Measurements from ENCODE around the gene XPO6.

The XPO6 gene

DNA sequence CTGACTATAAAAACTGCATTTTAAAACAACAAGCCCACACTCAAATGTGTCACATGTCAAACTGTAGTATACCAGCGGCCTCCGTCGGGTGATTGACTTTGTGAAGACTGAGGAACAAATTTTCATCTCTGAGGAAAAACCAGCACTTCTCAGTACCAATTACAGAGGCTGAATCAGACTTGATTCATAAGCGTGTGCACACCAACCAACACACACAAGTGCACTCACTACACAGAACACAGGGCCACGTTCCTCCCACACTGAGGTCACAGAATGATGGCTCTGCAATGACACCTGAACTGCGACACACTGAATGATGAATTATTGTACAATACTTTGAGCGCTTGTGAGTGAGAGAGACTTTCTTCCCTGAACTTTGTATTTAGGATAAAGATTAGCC is 29.6 kb downstream of the XPO6 start:
- no peak for DNase-seq

DNA sequence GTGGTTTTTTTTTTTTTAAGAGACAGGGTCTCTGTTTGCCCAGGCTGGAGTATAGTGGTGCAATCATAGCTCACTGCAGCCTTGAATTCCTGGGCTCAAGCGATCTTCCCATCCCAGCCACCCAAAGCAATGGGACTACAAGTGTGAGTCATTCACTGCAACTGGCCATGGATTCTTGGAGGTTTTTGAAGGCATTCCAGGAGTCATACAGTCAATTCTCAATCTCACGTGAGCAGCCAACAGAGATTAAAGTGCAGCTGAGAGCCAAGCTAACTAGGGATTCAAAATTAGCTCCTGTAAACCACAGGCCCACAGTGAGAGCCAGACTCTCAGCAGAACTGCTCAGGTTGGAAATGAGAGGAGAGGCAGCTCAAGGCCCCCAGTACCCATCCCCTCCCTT is 30.2 kb downstream of the XPO6 start:
- peak; percentile 29 for DNase-seq

DNA sequence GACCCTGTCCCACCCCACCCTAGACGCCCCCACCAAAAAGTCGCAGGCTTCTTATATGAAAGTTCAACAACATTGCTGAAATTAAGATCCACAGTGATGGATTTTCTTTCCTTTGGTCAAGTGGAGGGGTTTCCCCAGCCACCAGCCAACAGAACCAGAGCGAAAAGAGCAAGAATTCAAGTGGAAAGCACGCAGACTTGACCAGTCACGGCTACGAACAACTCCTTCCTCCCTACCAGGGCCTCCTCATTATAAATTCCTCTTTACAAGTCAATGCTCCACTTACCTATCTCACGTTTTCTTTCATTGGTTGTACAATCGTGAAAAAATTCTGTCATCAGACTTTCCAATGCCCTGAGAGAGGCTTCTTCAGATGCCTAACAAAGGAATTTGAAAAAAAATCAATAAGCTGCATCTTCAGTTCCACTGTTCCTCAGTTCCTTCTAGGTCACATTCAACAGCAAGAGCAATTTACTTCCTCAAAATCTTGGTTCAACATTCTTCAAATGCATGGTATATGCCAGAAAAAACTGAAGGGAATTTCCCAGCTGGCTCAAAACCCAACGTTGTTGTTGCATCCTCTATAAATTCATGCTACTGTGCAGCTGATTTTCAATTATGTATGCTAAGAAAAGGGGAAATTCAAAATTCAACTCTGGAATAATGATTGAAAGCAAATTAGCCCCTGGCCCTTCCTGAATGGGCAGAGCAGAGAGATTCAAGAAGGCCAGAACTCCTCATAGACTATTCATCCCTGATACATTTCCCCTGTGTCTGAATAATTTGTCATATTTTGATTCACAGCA is 30.9 kb downstream of the XPO6 start:
- DNase-seq, result peak; percentile 36

DNA sequence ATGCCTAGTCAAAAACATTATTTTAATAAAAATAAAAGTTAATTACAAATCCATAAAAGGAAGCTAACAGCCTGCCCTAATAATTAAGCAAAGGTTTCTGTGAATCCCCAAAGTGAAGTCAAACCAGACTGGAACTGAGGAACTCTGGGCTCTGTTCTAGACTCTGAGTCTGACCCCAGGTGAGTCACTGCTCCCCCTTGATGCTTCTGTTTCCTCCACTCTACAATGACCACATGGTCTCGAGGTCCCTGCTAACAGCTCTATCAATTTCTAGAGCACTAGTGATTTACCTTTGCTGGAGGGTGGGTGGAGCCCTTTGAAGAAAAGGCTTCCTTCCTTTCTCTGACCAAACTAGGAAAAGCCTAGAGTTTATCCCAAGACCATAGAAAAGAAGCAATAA is 32.4 kb downstream of the XPO6 start:
- DNase-seq, result no peak

DNA sequence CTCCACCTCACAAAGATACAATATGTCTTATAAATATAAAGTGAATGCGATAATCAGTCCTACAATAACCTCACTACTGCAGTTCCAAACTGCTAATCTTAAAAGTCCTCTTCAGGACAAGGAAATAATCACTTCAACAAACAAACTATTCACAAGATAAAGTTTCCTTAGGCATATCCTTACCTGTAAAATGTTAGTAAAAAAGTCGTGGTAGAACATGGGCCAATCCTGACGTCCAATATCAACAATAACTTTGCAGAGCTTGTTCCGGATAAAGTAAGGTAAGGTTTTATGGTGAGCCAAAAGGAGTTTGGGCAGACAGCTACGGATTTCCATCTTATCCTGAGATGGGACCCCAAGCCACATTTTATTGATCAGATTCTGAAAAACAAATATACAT is 36.0 kb downstream of the XPO6 start:
- DNase-seq, result no peak

DNA sequence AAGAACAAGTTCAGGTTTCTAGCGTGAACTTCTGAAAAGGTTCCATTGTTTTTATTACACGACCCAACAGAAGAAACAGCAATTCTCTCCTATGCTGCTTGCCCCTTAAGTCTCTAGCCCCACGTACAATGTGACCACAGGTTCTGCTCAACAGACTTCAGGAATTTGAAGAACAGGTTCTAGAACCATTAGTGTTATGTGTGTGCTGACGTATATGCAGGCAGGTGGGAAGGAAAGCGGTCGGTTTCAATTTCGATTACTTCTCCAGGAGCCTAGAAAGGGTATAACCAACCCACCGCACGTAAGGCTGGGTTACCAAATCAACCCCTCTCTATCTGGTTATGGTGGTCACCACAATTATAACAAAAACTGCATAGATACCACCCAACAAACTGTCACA is 39.4 kb downstream of the XPO6 start:
- DNase-seq, result no peak

DNA sequence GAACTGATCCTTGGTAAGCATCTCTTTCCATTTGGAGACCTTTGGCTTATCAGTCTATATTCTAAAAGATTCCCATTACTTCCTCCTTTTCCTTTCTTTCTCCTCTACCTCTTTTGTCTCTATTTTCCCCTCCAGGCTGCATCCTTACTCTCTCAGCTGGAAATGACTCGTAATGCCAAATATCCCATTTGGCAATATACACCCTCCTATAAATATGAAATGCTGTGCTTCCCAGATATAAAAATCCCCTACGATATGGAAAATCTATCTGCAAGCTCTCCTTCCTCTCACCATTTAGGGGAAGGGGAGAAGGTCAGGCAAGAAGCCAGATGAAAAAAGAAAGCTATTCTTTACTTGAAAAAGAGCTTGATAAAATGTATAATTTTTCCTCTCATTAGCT is 39.9 kb downstream of the XPO6 start:
- no peak for DNase-seq

DNA sequence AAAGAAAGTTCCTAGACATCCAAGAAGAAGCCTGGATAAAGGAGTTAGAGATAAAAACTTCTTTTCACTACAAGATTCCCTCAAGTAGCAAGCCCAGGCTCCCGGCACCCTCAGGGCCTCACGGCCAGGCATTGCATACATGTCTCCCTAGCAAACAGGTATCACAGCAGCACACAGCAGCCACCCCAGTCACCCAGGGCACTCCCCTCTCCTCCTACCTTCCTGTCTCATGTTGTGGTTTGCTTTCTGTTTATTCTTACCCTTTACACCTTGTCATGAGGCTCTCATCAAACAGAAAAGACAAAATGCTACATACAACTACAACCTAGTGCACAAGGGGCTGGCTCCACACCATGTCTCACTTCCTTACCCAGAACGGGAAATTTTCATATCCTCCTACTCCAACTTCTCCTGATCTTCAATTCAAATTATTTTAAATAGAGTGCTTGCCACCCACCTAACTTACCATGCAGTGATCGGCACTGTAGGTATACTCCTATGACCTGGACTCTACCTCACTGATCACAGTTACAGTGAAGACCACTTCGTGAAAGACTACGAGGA is 42.7 kb downstream of the XPO6 start:
- no peak for DNase-seq

DNA sequence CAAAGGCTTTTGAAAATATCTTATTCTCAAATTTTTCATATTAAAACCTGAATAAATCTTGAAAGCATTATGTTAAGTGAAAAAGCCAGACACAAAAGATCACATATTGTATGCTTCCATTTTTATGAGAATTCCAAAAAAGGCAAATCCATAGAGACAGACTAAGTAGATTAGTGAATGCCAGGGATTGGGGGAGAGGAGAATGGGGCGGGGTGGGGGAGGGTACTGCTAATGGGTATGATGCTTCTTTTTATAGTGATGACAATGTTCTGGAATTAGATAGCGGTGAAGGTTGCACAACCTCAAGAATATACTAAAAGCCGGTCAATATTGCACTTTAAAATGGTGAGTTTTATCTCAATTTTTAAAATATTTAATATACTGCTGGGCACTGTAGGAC is 44.0 kb downstream of the XPO6 start:
- no peak for DNase-seq

DNA sequence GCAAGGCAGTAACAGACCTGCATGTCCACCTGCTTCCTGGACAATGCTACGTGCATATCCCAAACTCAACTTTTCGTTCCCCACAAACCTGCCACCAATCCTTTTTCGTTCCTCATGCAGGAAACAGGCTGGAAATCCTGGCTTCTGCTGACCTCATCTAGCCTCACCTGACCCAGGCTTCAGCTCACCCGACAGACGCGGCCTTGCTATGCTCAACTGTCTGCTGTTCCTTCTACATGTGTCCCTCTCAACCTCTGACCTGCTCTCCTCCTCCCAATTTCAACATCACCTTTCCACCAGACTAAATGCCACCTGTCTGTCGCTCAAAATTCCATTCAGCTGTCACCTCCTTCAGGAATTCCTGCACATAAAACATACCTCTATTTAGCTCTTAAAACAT is 44.5 kb downstream of the XPO6 start:
- DNase-seq, result no peak

DNA sequence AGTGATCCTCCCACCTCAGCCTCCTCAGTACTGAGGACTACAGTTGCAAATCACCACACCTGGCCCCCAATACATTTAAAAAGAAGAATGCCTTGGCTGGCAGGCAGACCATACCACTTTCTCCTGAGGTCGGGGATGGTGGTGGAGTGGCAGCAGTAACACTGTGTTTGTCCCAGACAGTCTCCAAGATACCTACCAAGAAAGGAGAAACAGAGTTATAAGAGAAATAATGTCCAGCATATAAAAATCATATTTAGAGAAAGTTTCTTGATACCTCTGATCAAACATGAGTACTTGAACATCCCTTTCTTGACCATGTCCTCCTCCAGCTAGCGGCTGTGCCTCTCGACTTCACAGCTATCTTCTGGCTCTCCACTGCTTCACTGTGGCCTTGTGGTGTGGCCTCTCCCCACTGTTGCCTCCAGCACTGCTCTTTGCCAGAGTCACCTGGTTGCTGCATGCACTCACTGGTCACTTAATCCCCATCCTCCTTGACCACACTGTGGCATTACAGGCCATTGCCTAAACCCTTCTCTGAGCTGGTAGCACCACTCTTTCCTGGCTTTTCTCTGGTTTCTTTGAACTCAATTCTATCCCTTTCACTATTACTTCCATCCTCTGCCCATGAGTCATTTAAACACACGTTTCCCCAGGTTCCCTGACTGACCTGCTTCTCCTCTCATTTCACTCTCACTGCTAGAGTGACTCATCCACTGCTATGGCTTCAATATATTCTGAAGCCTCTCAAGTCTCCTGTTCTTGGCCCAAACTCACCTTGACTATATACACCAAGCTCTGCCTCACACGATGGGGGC is 45.2 kb downstream of the XPO6 start:
- no peak for DNase-seq

DNA sequence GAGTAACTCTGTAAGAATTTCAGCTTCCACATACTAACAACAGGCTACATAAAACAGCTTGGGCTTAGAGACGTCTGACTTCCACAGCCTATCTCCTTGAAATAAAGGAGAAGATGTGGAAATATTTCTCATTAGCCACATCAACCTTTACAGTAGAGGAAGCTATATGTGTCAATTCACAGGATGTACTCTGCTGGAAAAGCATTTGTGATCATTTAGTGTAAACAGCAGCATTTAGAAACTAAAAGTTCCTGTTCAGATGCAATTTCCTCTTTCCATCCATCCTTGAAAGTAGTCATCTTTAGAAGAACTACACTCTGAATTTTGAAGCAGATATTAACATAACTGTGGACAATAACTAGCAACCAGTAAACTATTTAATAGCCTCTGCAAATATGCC is 46.2 kb downstream of the XPO6 start:
- no peak for DNase-seq

DNA sequence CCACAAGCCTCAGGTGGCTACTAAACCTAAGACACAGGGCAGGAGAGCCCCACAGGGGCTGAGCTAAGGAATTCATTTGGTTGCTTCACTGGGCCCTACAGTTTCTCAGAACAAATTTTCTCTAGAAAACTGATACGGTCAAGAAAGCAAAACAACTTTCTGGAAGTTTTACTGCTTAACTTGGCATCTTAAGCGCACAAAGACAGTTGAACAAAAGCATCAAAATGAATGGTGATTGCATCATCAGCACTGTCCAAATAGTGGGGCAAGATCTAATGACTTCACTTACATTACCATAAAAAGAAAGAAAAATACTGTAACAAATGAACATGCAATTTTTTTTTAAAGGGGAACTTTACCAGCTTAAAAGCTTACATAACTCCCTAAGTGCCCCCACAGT is 47.6 kb downstream of the XPO6 start:
- peak; percentile 29 for DNase-seq

DNA sequence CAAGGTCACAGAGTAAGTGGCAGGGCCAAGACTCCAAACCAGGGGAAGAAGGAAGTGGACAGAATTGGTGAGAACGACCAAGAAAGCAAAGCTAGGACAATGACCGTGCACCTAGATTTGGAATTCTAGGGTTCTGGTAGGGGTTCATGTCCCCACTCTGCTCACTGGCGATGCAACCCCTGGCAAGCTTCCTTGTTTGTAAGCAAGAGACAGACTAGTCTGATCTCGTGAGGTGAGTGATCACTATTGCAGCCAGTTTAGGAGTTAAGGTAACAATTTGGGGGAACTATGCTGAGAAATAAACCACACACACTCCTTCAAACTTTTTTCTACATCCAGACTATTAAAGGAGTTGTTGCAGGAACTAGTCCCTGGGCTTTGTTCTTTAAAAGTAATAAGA is 48.1 kb downstream of the XPO6 start:
- DNase-seq, result no peak

DNA sequence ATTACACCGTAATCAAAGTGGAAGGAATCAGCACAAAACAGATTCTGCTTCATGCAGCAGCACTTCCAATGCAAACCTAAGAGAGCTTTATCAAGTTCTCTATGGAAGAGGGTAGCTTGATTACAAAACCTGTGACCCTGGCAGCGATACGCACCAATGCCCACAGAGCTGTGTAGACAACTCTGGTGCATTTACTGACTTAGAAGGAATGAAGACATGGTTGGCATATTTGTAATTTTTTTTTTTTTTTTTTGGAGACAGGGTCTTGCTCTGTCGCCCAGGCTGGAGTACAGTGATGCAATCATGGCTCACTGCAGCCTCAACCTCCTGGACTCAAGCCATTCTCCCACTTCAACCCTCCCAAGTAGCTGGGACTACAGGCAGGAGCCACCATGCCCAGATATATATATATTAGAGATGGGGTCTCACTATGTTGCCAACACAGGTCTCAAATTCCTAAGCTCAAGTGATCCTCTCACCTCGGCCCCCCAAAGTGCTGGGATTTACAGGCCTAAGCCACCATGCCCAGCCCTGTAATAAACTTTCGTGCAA is 49.4 kb downstream of the XPO6 start:
- DNase-seq, result no peak

DNA sequence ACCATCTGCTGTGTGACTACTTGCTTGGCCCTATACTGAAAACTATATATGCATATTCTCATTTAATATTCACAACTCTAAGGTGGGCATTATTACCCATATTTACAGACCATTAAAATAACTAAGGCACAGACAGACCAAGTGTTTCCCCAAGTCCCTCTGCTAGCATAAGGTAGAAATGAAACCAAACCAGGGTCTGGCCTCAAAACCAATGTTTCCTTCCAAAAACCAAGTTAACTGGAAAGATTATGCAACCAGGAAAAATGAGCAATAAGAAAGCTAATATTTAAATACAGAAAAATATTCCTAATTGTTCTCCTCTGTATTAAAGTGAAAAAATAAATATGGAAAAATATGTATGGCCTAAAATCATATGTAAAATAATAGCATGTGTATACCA is 50.1 kb downstream of the XPO6 start:
- no peak for DNase-seq

DNA sequence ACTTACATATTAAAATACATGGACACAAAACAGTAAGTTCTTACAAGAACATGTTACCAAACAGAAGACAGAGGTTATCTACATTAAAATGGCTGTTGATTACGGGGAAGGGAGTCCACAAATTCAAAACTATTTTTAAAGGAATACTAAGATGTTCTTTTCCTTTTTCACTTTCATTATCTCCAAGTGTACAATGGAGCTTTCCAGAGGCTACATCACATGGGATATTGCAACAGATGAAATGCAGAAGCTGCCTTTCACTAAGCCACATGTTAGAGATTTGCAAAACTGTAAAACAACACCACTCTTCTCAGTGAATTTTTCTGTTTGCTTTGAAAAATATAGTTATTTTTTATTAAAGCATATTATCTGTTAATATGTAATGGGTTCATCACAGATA is 53.6 kb downstream of the XPO6 start:
- no peak for DNase-seq

DNA sequence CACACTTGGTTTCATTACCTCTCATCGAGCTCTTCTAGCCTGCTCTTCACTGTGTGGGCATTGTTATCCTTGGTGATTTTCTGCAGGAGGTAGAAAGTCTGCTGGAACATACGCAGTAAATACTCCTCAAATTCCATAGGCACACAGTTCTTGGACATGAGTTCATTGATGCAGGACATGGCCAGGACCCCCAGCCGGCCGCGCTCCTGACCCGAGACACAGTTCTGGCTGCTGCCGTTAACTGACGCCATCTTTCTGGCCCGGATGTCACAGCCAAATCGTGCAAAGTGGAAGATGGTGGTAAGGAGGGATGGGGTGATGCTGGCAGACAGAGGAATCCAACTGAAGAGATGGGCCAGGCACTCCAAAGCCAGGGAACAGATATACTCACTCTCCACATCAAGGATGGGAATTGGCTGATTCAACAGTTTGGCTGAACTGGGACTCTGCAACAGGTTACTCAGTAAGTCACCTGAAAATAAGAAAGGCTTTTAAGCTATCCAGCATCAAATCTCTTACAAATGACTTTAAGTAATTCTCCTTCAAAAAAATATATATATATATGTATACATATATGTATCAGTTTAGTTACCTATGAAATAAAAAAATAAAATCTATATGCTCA is 55.6 kb downstream of the XPO6 start:
- DNase-seq, result no peak

DNA sequence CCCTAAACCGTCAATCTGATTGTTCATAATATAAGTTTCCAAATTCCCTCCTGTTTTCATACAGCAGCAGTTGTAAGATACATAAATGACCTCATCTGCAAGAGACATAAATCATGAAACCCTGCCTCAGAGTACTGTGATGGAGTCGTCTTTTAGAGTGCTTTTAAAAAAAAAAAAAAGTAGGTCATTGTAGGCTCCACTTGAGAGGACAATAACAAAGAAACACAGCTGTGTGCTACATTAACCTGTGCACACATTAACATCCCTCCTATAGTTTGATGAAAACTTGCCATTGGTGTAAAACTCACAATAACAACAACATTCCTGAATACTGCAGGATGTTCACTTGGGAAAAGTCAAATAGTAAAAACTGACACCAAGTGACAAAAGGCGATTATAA is 56.5 kb downstream of the XPO6 start:
- DNase-seq, result peak; percentile 74

DNA sequence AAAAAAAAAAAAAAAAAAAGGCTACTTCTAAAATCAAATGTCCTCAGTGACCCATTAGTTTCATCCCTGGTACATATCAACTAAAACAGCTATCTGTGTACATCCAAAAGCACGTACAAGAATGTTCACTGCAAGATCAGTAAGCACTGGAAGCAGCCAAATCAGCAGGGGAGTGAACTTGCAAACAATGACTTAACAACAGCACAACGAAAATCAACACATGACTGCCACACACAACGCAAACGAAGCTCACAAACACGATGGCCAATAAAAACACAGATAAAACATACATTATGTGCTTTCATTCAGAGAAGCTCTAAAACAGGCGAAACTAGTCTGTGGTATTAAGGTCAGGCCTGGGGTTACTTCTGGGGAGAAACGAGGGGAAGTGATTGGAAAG is 60.6 kb downstream of the XPO6 start:
- no peak for DNase-seq

DNA sequence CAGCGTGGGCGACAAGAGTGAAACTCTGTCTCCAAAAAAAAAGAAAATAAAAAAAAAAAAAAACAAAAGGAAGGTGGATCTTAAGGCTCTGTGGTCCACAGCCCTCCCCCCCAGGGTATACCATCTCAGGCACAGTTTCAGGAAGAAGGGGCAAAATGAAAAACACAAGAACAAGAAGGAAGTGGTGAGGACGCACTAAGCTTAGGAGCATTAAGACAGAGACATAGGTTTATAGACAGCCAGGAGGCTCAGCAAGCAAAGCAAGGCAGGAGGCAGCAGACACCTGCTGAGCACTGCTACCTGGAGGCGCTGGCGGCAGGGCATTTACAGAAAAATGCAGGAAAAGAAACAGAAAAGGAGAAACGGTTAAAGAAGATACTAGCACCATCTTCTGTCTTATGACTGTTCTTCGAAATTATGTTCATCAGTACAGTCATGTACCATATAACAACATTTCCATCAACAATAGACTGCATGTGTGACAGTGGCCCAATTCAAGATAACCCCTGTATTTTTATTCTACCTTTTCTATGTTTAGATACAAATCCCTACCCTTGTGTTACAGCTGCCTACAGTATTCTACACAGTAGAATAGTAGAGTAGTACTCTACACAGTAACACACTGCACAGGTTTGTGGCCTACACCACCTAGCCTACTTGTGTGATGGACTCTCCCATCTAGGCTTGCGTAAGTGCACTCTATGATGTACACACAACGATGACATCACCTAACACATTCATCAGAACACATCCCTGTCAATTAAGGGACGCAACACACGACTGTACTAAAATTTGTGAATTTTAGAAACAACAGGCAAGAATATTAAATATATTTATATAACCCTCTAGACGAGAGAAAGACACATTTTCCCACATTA is 62.5 kb downstream of the XPO6 start:
- DNase-seq, result no peak

DNA sequence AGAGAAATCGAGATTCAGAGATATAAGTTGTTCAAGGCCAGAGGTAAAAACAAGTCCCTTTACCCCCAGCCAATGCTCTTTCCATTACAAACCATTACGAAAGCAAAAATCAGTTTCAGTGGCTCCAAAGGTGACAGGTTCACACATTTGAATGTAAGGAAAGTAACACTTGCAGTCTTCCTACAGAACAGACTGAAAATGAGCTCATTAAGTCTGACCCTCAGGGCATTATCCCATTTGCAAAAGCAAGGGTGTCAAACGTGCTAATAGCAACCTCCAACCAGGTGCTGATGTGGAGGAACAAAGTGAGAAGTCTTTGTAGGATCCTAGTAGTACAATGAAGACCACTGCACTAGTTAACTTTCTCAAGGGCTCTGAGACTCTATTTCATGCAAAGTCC is 65.2 kb downstream of the XPO6 start:
- no peak for DNase-seq

All from eye (tissue), 1 donor.